Peyer's patch (tissue), 4 donors: ENCODE data around the gene BARX1. TPM values are rescaled to one million over a fixed set of nuclear protein-coding genes. Genes with fewer than 3 reads are reported as not detected.

Experiments used
- DNase-seq, 3 donors: peaks; one replicate each; pipeline ENCODE4 v3.0.0-alpha.2; 2017 to 2019
- H3K27ac ChIP-seq, 4 donors: fragments of 200-600 bp; sonication (generic); one replicate each; pipeline ENCODE4 v1.5.1; 2016 to 2019
- H3K27me3 ChIP-seq, 2 donors: fragments of 200-600 bp; sonication (generic); one replicate each; pipeline ENCODE4 v1.5.1; 2019
- H3K36me3 ChIP-seq, 3 donors: fragments of 200-600 bp; sonication (generic); one replicate each; pipeline ENCODE4 v1.5.1; 2016 to 2019
- H3K4me1 ChIP-seq, 4 donors: fragments of 200-600 bp; sonication (generic); one replicate each; pipeline ENCODE4 v1.5.1; 2016 to 2019
- H3K4me3 ChIP-seq, 4 donors: fragments of 200-600 bp; sonication (generic); 1 replicate in 3 of 4; 2 replicates in 1 of 4; pipeline ENCODE4 v1.5.1; 2016 to 2019; ENCODE audit warnings: mild to moderate bottlenecking in 1 of 4
- H3K9me3 ChIP-seq, 4 donors: fragments of 200-600 bp; sonication (generic); one replicate each; pipeline ENCODE4 v1.5.1; 2016 to 2019; ENCODE audit warnings: mild to moderate bottlenecking in 1 of 4
- POLR2A ChIP-seq, 2 donors: fragments of 450-650 bp; IDR thresholded peaks; one replicate each; pipeline ENCODE4 v1.5.1; 2017; ENCODE audit warnings: antibody characterized with exemption in 2 of 2, mild to moderate bottlenecking in 2 of 2, moderate library complexity in 2 of 2
- total RNA-seq, 4 donors: library from RNA; depleted of rRNA; stranded (reverse); fragments of >200 nt; gene quantifications; one replicate each; pipeline ENCODE4 v1.1.0, GENCODE V29; 2016
- TF ChIP-seq, protein P1 (sequence below), 6 experiments: fragments of 450-650 bp in 4 of 6; fragments of 200-600 bp in 2 of 6; sonication (generic) in 1 of 6; IDR thresholded peaks; one replicate each; pipeline ENCODE4 v1.5.1; 2017 to 2019; ENCODE audit warnings: antibody characterized with exemption in 6 of 6, mild to moderate bottlenecking in 3 of 6, moderate library complexity in 1 of 6

BARX1 gene
- total RNA-seq, 4 donors from 2014 or later, result not detected

DNA sequence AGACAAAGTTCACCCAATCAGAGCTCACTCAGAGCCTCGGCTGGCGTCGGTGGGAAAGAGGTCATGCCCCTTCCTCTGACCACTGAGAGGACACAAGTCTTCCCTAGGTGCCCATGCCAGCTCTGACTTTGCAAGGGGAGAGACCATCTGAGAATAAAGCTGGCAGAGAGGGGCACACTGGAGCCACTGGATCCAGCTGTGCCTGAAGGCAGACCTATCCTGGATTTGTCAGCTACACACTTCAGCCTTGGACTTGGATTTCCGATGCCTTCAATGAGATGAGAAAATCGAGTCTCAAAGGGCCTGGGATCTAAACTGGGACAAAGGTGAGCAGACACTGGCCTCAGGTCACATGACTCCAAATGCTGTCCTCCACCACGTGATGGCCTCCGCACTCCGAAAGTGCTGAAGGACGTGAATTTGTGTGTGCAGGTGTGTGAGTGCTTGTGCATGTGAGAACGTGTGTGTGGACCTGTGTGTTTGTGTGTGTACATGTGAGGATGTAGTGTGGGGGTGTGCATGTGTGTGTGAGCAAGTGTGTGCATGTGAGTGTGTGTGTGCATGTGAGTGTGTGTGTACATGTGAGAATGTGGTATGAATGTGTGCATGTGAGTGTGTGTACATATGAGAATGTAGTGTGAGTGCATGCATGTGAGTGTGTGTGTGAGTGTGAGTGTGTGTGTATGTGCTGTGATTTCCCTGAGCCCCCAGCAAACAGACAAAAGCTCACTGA is 37.9 kb downstream of the BARX1 start:
- TF ChIP-seq, protein P1, sequence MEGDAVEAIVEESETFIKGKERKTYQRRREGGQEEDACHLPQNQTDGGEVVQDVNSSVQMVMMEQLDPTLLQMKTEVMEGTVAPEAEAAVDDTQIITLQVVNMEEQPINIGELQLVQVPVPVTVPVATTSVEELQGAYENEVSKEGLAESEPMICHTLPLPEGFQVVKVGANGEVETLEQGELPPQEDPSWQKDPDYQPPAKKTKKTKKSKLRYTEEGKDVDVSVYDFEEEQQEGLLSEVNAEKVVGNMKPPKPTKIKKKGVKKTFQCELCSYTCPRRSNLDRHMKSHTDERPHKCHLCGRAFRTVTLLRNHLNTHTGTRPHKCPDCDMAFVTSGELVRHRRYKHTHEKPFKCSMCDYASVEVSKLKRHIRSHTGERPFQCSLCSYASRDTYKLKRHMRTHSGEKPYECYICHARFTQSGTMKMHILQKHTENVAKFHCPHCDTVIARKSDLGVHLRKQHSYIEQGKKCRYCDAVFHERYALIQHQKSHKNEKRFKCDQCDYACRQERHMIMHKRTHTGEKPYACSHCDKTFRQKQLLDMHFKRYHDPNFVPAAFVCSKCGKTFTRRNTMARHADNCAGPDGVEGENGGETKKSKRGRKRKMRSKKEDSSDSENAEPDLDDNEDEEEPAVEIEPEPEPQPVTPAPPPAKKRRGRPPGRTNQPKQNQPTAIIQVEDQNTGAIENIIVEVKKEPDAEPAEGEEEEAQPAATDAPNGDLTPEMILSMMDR (IDR thresholded peaks at IDR 0.05), result no peak
- TF ChIP-seq POLR2A (IDR thresholded peaks at IDR 0.05), result no peak
- Histone ChIP-seq H3K9me3 (no peaks in the 10 kb centered on the region), H3K4me3 (no peak overlapping the region), H3K36me3 (no peaks in the 10 kb centered on the region), H3K27me3 (no peaks in the 10 kb centered on the region), H3K27ac (no peak overlapping the region), H3K4me1 (no peaks in the 10 kb centered on the region)
- DNase-seq, result no peak

DNA sequence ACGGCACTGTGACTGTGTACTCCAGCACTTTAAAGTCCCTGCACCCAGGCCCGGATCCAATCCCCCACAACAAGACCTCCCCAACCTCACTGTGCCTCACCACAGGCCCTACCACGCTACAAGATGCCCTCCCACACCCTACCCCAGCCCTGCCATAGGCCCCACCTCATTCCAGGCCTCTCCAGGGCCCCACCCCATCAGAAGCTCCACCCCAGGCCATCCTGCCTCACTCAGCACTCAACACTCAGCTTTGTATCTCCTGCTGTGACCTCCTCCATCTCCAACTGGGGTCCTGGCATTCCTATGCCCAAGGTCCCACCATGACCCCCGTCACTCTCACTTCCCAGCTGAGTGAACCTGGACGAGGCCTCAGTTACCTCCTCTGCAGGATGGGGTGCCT is 38.8 kb downstream of the BARX1 start:
- no peaks in the 10 kb centered on the region for H3K36me3 ChIP-seq
- H3K4me1 ChIP-seq, result no peaks in the 10 kb centered on the region
- H3K9me3 ChIP-seq, result no peaks in the 10 kb centered on the region
- TF ChIP-seq, protein P1 (IDR thresholded peaks at IDR 0.05), result no peak
- no peak for TF ChIP-seq POLR2A (IDR thresholded peaks at IDR 0.05)
- H3K27me3 ChIP-seq, result no peaks in the 10 kb centered on the region
- DNase-seq, result no peak
- H3K27ac ChIP-seq, result no peak overlapping the region
- no peak overlapping the region for H3K4me3 ChIP-seq

GRCh38 chr9:93911801-93912554 is 43.2 kb downstream of the BARX1 start:
- Histone ChIP-seq H3K9me3 (no peaks in the 10 kb centered on the region), H3K27ac (no peak overlapping the region), H3K36me3 (no peaks in the 10 kb centered on the region), H3K27me3 (no peaks in the 10 kb centered on the region), H3K4me1 (no peaks in the 10 kb centered on the region), H3K4me3 (no peak overlapping the region)
- TF ChIP-seq, protein P1 (IDR thresholded peaks at IDR 0.05), result no peak
- no peak for TF ChIP-seq POLR2A (IDR thresholded peaks at IDR 0.05)
- no peak for DNase-seq

DNA sequence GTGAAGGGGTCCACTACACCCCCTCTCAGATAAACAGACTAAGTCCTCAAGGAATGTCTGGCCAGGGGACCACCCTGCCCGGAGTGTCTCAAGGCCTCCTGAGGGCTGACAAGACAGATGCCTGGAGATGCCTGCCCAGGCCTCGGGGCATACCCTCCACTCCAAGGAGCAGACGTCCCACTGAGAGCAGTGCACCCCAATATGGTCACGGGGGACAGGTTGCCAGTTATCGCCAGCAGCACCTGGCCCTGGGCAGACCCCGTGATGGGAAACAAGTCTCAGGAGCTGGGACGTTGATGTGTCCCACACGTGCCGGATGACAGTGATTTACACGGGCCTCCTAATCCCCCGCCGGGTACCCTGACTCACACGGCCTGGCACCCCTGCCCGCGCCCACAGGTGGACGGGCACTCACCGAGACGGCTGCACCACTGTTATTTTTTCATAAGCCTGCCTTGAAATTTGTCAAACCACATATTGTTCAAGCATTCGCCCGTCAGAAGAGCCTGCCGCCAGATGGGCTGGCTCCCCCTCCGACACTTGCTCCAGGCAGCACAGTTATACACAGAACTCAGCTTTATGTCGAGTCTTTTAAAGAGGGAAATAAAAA is 43.9 kb downstream of the BARX1 start:
- H3K9me3 ChIP-seq, result no peaks in the 10 kb centered on the region
- H3K27ac ChIP-seq, result no peak overlapping the region
- no peaks in the 10 kb centered on the region for H3K36me3 ChIP-seq
- no peaks in the 10 kb centered on the region for H3K4me1 ChIP-seq
- no peak overlapping the region for H3K4me3 ChIP-seq
- no peak for TF ChIP-seq POLR2A (IDR thresholded peaks at IDR 0.05)
- TF ChIP-seq, protein P1 (IDR thresholded peaks at IDR 0.05), result no peak
- H3K27me3 ChIP-seq, result no peaks in the 10 kb centered on the region
- DNase-seq, result no peak

GRCh38 chr9:93910598-93910997 is 44.6 kb downstream of the BARX1 start:
- Histone ChIP-seq H3K36me3 (no peaks in the 10 kb centered on the region), H3K4me3 (no peak overlapping the region), H3K9me3 (no peaks in the 10 kb centered on the region), H3K27ac (no peak overlapping the region), H3K4me1 (no peaks in the 10 kb centered on the region), H3K27me3 (no peaks in the 10 kb centered on the region)
- no peak for TF ChIP-seq POLR2A (IDR thresholded peaks at IDR 0.05)
- TF ChIP-seq, protein P1 (IDR thresholded peaks at IDR 0.05), result no peak
- DNase-seq, result no peak
